Lower leg skin (tissue), 3 donors: Measurements from ENCODE around the gene MCM7.

ENCODE experiments used
- POLR2A ChIP-seq, 2 donors: fragments of 450-650 bp; IDR thresholded peaks; one replicate each; pipeline ENCODE4 v1.6.1; 2016 to 2017; ENCODE audit warnings: antibody characterized with exemption in 2 of 2, mild to moderate bottlenecking in 1 of 2, moderate library complexity in 1 of 2
- TF ChIP-seq, protein P1 (sequence below), 3 donors: fragments of 450-650 bp; IDR thresholded peaks; one replicate each; pipeline ENCODE4 v1.5.1; 2016; ENCODE audit warnings: antibody characterized with exemption in 3 of 3, mild to moderate bottlenecking in 3 of 3, moderate library complexity in 2 of 3

DNA sequence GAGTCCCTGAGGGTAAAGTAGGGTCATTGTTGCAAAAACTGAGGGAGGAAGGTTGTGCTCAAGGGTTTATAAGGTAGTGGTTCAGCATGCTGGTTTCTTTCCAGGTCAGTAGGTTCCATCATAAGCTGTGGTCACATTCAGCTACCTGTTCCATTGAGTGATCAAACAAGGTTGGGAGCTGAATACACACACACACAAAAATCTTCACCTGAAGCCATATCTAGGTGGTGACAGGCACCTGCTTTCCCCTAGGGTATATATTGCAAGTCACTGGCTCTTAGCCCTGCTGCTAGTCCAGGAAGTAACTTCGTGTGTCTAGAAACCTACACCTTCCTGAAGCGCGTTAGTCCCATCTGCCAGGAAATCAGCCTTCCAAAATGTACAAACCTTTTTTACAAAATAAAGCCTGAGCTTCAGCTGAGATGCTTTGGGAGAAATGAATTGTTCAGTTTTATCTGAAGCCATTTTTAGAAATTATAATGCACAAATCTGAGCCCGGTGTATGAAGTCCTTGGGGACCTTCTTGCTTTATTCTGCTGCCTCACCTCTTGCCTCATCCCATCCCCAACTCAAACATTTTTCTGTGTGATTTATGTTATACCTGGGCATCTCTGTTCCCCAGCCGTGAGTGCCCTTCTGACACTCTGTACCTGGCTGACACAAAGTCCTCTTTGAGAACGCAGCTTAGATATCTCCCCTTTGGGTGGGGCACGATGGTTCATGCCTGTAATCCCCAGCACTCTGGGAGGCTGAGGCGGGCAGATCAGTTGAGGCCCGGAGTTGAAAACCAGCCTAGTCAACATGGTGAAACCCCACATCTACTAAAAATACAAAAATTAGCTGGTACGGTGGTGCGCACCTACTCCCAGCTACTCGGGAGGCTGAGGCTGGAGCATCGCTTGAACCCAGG is 36.9 kb upstream of the MCM7 start:
- TF ChIP-seq POLR2A (IDR thresholded peaks at IDR 0.05) = no peak
- TF ChIP-seq, protein P1, sequence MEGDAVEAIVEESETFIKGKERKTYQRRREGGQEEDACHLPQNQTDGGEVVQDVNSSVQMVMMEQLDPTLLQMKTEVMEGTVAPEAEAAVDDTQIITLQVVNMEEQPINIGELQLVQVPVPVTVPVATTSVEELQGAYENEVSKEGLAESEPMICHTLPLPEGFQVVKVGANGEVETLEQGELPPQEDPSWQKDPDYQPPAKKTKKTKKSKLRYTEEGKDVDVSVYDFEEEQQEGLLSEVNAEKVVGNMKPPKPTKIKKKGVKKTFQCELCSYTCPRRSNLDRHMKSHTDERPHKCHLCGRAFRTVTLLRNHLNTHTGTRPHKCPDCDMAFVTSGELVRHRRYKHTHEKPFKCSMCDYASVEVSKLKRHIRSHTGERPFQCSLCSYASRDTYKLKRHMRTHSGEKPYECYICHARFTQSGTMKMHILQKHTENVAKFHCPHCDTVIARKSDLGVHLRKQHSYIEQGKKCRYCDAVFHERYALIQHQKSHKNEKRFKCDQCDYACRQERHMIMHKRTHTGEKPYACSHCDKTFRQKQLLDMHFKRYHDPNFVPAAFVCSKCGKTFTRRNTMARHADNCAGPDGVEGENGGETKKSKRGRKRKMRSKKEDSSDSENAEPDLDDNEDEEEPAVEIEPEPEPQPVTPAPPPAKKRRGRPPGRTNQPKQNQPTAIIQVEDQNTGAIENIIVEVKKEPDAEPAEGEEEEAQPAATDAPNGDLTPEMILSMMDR (IDR thresholded peaks at IDR 0.05) = no peak
